HG03520 (cell line): ENCODE results near the gene TMEM40.
"Not testable (repeated sequence)": the region's sequence is repeated elsewhere in the genome, so short reads cannot be mapped to it uniquely, and the experiment has no call there.

Experiments used
- ATAC-seq: cut with Tn5 transposase; IDR thresholded peaks from one replicate; pipeline ENCODE4 v1.9.1; 2021; ENCODE audit warnings: mild to moderate bottlenecking, moderate library complexity; ENCODE audit not compliant: unreplicated experiment

TMEM40 gene, protein sequence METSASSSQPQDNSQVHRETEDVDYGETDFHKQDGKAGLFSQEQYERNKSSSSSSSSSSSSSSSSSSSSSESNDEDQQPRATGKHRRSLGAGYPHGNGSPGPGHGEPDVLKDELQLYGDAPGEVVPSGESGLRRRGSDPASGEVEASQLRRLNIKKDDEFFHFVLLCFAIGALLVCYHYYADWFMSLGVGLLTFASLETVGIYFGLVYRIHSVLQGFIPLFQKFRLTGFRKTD

GRCh38 chr3:12759097-12759679, at the start of gene TMEM40:
Gene TMEM40, minus strand, starts transcription at chr3:12759259. Its CDS starts 9,427 bp downstream, at chr3:12749832.
- ATAC-seq = no peak

GRCh38 chr3:12808587-12808986, 49.5 kb upstream of the TMEM40 start:
- ATAC-seq = no peak

GRCh38 chr3:12807601-12808359, 48.7 kb upstream of the TMEM40 start:
- no peak for ATAC-seq

- ATAC-seq = no peak
These were observed 48.0 kb upstream of the TMEM40 start for GRCh38 chr3:12807066-12807465.

GRCh38 chr3:12803371-12803770, 44.3 kb upstream of the TMEM40 start:
- no peak for ATAC-seq

DNA sequence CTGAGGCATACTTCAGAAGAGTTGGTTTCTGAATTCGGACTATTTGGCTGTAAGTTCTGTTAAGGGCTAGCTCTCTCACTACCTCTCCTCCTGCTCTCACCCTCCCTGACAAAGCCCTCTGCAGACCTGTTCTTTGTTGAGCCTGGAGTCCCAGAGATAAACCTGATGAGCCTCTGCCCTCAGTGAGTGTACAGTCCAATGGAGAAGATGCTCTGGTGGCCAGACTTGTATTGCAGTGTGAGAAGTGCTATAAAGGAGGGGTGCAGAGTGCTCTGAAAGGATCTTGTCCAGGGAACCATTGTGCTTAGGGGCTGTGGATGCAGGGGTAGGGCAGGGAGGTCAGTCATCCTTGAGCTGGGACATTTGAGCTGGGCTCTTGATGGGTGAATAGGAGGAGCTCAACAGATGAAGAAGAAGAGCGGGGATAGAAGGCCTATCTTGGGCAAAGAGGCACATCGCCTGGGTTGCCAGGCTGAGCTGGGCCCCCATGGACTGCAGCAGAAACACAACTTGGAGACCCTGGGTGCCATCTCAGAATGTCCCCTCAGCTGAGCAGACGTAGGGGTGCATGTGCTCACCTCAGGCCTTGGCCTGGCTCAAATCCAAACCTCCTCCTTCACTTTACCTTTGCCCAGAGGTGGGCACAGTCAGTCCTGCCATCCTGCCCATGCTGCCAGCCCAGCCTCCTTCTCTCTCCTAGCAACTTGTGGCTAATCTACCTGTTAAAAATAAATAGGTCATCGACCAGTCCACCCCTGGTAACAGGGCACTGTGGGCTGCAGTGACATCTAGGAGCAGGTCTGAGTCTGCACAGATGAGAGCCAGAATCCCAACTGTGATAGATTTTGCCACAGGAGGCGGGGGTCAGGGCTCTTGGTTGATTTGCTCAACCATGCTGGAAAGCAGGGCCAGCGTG, 40.7 kb upstream of the TMEM40 start:
- ATAC-seq = no peak

DNA sequence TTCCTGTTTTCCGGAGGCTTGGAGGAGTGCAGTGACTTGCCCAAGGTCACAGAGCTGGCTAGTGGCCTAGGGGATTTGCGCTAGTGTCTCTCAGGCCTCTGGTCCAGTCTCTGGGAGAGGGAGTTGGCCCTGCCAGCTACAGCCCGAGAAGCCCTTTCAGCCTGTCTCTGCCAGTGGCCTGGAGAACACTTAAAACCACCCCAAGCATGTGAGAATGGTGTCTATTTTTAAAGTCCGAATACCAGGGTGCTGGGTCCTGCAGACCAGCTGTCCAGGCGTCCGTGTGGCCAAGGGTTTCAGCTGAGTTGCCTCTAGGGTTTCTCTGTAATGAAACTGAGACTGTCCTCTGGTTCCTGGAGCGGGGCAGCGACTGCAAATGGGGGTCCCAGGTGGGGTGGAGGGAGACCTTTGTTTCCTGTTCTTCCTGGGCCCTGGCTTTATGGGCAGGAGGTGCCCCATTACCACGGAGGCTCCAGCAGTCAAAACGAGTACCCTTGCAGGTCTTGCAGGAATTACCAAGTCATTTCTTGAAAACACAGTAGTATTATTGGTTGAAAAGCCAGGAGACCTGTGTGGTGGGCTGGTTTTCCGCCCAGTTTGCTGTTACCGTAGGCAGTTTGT, 39.6 kb upstream of the TMEM40 start:
- ATAC-seq = no peak

- no peak for ATAC-seq
These were observed 39.0 kb upstream of the TMEM40 start for GRCh38 chr3:12797892-12798558.

- ATAC-seq = no peak
These were observed 38.2 kb upstream of the TMEM40 start for GRCh38 chr3:12797124-12797891.

DNA sequence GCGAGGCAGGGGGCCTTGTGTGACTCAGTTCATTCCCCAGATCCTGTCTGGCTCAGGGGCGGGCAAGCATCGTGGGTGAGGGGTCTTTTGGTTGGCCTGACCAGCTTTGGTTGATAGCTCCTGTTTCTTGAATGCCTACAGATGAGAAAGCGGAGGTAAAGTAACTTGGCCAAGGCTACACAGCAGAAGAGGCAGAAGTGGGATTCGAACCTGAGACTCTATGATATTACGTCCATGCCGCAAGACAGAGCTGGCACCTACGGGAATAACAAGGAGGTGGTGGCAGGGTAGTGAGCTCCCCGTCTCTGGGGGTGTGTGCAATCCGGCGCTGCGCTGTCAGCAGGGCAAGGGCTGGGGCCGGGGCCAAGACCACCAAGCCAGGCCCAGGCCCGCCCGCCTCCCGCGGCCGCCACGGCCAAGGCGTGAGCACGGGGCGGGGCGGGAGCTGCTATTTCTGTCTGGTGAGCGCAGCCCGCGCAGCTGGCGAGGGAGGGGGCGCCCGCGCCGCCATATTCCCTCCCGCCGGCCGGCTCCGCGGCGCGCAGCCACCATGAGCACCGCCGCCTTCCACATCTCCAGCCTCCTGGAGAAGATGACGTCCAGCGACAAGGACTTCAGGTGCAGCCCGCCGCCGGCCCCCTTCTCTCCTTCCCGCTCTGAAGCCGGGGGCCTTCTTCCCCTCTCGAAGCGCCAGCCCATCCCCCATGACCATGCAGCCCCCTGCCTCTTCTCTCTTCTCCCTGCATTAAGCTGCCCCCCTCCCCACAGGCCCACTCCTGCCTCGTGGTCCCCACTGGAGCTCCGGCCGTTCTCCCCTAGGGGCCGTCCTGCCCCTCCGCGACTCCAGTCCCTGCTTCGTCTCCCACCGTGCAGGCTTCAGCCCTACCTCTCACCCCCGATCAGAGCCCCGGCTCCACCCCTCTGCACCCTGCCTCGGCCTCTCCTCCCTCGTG, 37.4 kb upstream of the TMEM40 start, which contains the start of gene CAND2:
Gene CAND2 (plus strand): TSS at position 510 of the 953 bp plus-strand sequence. CDS start 41 bp downstream, at position 551.
- no peak for ATAC-seq

DNA sequence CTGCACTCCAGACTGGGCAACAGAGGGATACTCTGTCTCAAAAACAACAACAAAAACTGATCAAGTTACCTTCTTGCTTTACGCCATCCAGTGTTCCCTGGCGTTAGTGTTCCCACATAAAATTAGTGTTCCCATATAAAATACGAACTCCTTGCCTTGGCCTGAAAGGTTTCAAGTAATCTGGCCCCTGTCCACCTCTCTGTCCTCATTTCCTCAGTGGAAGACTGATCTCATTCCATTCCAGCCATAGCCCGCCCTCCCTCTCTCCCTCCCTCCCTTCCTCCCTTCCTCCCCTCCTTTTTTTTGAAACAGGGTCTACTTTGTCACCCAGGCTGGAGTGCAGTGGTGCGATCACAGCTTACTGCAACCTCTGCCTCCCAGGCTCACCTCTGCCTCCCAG, 34.6 kb upstream of the TMEM40 start:
- ATAC-seq = no peak

DNA sequence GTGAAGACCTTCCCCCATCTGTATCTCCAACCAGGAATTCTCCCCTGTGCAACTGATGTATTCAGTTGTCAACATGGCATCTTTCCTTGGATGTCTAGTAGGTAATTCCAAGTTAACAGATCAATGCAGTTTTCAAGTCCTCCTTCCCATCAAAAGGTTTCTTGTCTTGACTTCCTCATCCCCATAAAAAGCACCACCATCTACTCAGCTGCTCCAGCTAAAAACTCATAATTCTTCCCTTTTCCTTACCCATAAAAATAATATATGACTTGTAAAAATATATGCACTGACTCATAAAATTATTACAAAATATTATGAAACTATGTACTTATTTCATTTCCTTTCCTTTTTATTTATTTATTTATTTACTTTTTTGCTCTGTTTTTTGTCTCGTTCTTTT, 32.4 kb upstream of the TMEM40 start:
- ATAC-seq = no peak

GRCh38 chr3:12787967-12788690, 29.1 kb upstream of the TMEM40 start:
- not testable (repeated sequence) for ATAC-seq

DNA sequence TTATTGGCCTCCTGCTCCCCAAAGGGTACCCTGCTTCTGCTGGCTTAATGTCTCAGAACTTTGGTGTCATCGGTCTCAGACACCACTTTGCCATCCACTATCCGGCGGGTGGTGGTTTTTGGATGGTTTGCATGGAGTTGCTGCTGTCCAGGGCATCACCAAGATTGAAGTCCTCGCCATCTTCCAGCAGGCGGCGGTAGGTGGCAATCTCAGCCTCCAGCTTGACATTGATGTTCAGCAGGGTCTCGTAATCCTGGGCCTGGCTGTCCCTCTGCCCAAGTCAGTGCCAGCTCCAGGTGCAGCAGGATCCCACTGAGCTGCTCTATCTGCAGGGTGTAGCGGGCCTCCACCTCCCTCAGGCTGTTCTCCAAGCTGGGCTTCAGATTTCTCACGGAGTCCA, 28.3 kb upstream of the TMEM40 start:
- not testable (repeated sequence) for ATAC-seq

DNA sequence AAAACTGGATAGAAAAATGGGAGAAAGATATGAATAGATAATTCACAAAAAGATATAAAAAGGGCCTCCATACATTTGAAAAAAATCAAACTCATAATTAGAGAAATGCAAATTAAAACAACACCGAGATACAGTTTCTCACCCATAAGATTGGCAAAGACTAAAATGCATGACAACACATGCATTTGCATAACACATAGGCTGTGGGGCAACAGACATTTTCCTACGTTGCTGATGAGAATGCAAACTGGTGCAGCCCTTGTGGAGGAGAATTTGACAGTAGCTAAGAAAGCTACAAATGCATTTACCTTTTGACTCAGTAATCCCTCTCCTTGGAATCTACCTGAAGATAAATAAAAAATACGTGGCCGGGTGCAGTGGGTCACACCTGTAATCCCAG, 26.0 kb upstream of the TMEM40 start:
- ATAC-seq = no peak

DNA sequence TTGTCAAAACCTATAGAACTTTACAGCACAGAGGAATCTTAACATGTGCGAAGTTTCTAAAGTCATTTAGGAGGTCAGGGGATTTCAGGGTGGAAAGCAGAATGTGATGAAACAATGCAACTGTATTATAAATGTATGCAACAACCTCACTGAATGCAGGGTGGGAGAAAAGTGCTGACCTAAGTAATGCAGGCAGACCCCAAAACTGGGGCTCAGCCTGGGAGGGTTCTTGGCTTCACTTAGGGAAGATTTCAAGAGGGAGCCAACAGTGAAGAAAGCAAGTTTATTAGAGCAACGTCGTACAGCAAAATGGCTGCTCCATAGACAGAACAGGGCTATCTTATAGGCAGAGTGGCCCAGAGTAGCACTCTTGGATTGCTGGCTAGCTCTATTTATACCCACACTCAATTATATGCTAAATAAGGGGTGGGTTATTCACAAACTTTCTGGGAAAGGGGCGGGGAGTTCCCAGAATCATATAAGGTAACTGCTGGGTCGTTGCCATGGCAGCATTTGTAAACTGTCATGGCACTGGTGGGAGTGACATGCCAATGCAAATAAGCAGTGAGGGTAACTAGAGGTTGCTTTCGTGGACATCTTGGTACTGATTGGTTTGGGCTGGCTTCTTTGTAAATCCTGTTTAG, 23.2 kb upstream of the TMEM40 start:
- no peak for ATAC-seq

- ATAC-seq = no peak
These were observed 21.7 kb upstream of the TMEM40 start for GRCh38 chr3:12780751-12781150.
